ENCODE measurements around the gene KRTAP20-1. TPM values are rescaled to one million over a fixed set of nuclear protein-coding genes. Genes with fewer than 3 reads are reported as not detected.

The KRTAP20-1 gene
- total RNA-seq, 1 experiment from 2014 or later: not detected

DNA sequence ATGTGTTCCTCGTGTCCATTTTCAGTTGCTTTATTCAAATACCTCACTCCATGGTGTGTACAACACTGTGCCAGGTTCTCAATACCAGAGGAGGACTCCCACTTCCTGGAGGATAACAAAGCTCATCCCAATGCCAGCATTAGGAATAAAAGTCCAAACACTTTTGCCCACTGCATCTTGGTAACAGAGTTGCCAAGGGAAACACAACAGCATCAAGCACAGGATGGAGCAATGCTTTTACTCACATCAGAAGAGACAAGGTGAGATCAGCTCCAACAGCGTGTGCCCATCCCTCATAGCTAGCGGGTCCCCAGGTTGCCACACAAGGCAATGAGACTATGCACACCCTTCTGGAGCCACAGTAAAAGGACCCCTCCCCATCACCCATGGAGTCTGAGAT is 7.1 kb downstream of the KRTAP20-1 start:
- BruUV-seq (replicated peaks): no TSS peak
- intact Hi-C loops (cut with micrococcal nuclease): no loop called here
- Mint-ChIP-seq H3K9me3 (ENCODE audit: unreplicated experiment) (peaks cover 7% of the 10 kb centered on the region), H3K27ac (ENCODE audit: low read depth, unreplicated experiment) (no peak overlapping the region), H3K36me3 (ENCODE audit: insufficient read depth, unreplicated experiment) (no peaks in the 10 kb centered on the region), H3K4me3 (ENCODE audit: unreplicated experiment) (no peak overlapping the region), H3K27me3 (ENCODE audit: insufficient read depth, unreplicated experiment) (no peaks in the 10 kb centered on the region), H3K4me1 (ENCODE audit: insufficient read depth, unreplicated experiment) (no peaks in the 10 kb centered on the region)
- ChIA-PET POLR2A (interaction anchor here (0.6 kb wide), 2 partner anchors 149 to 1717 kb away, joined by 3 to 4 read pairs; no protein-coding TSS in a partner anchor), CTCF (no interaction called here)
- TF ChIP-seq, protein P1, sequence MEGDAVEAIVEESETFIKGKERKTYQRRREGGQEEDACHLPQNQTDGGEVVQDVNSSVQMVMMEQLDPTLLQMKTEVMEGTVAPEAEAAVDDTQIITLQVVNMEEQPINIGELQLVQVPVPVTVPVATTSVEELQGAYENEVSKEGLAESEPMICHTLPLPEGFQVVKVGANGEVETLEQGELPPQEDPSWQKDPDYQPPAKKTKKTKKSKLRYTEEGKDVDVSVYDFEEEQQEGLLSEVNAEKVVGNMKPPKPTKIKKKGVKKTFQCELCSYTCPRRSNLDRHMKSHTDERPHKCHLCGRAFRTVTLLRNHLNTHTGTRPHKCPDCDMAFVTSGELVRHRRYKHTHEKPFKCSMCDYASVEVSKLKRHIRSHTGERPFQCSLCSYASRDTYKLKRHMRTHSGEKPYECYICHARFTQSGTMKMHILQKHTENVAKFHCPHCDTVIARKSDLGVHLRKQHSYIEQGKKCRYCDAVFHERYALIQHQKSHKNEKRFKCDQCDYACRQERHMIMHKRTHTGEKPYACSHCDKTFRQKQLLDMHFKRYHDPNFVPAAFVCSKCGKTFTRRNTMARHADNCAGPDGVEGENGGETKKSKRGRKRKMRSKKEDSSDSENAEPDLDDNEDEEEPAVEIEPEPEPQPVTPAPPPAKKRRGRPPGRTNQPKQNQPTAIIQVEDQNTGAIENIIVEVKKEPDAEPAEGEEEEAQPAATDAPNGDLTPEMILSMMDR (IDR thresholded peaks at IDR 0.05; ENCODE audit: unreplicated experiment): no peak
- no peak for DNase-seq (ENCODE audit: unreplicated experiment)

DNA sequence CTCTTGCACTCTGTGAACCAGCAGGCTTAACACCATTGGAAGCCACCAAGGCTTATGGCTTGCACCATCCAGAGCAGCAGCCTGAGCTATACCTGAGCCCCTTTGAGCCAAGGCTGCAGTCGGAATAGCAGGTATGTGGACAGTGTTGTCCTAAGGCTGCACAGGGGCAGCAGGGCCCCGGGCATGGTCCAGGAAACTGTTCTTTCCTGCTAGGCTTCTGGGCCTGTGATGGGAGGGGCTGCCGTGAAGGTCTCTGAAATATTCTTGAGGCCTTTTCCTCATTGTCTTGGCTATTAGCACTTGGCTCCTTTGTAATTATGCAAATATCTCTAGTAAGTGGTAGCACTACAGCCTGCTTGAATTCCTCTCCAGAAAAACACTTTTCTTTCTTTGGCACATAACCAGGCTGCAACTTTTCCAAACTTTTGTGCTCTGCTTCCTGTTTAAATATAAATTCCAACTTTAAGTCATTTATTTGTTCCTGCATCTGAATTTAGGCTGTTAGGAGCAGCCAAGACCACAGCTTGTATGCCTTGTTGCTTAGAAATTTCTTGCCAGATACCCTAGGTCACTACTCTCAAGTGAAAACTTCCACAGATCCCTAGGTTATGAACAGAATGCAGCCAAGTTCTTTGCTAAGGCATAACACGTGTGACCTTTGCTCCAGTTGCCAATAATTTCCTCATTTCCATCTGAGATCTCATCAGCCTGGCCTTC is 9.4 kb downstream of the KRTAP20-1 start:
- TF ChIP-seq, protein P1 (IDR thresholded peaks at IDR 0.05; ENCODE audit: unreplicated experiment): no peak
- H3K27ac Mint-ChIP-seq (ENCODE audit: low read depth, unreplicated experiment): no peak overlapping the region
- intact Hi-C loops (cut with micrococcal nuclease): no loop called here
- ChIA-PET POLR2A (no interaction called here), CTCF (interaction anchor here (0.6 kb wide), 1 partner anchor 87 kb away, joined by 3 read pairs; no protein-coding TSS in a partner anchor)
- peaks cover 8% of the 10 kb centered on the region for H3K9me3 Mint-ChIP-seq (ENCODE audit: unreplicated experiment)
- no peaks in the 10 kb centered on the region for H3K4me1 Mint-ChIP-seq (ENCODE audit: insufficient read depth, unreplicated experiment)
- no peak for DNase-seq (ENCODE audit: unreplicated experiment)
- no peaks in the 10 kb centered on the region for H3K27me3 Mint-ChIP-seq (ENCODE audit: insufficient read depth, unreplicated experiment)
- no TSS peak for BruUV-seq (replicated peaks)
- H3K4me3 Mint-ChIP-seq (ENCODE audit: unreplicated experiment): no peak overlapping the region
- no peaks in the 10 kb centered on the region for H3K36me3 Mint-ChIP-seq (ENCODE audit: insufficient read depth, unreplicated experiment)

DNA sequence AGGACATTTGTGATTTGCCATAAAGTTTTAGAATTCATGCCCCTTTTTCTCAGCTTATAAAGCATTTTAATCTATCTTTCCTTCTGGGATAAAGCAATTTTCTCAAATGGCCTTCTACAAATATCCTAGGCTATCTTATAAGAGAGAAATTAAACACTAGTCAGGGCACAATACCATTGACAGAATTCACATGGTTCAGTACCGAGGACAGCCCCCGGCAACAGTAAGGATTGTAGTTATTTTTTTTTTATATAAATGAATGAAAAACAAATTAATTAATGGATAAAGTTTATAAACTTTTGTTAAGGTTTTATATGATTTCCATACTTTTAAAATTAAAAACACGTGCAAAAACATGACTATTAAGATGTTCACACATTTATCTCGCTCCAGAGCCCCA is 11.9 kb downstream of the KRTAP20-1 start:
- TF ChIP-seq, protein P1 (IDR thresholded peaks at IDR 0.05; ENCODE audit: unreplicated experiment): no peak
- peaks cover 15% of the 10 kb centered on the region for H3K9me3 Mint-ChIP-seq (ENCODE audit: unreplicated experiment)
- no TSS peak for BruUV-seq (replicated peaks)
- DNase-seq (ENCODE audit: unreplicated experiment): no peak
- H3K36me3 Mint-ChIP-seq (ENCODE audit: insufficient read depth, unreplicated experiment): no peaks in the 10 kb centered on the region
- intact Hi-C loops (cut with micrococcal nuclease): no loop called here
- no peak overlapping the region for H3K4me3 Mint-ChIP-seq (ENCODE audit: unreplicated experiment)
- H3K27ac Mint-ChIP-seq (ENCODE audit: low read depth, unreplicated experiment): no peak overlapping the region
- no peaks in the 10 kb centered on the region for H3K4me1 Mint-ChIP-seq (ENCODE audit: insufficient read depth, unreplicated experiment)
- H3K27me3 Mint-ChIP-seq (ENCODE audit: insufficient read depth, unreplicated experiment): no peaks in the 10 kb centered on the region
- POLR2A ChIA-PET: interaction anchor here (0.7 kb wide), 2 partner anchors 47 to 1100 kb away, joined by 3 to 4 read pairs; no protein-coding TSS in a partner anchor
- CTCF ChIA-PET: interaction anchor here (0.9 kb wide), 1 partner anchor 211 kb away, joined by 3 read pairs; no protein-coding TSS in a partner anchor

DNA sequence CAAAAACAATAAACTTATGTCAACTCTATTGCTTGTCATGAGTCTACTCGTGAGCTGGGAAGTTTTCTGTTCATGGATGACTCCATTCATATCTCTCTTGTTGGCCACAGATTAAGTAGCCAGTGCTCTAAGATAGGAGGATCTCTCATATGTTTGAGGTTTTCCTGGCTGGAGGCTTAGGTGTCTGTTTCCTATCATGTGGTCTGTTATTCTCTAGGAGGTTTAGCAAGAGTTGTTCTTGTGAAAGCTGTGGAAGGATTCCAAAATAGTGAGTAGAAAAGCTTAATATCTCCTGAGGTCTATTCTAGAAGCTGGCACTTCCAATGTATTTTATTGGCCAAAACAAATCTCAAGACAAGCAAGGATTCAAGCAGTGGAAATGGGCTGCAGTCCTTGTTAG is 13.0 kb downstream of the KRTAP20-1 start:
- TF ChIP-seq, protein P1 (IDR thresholded peaks at IDR 0.05; ENCODE audit: unreplicated experiment): no peak
- BruUV-seq (replicated peaks): no TSS peak
- H3K4me1 Mint-ChIP-seq (ENCODE audit: insufficient read depth, unreplicated experiment): no peaks in the 10 kb centered on the region

More for the DNA sequence above, 13.0 kb downstream of the KRTAP20-1 start:
- Mint-ChIP-seq H3K27me3 (ENCODE audit: insufficient read depth, unreplicated experiment) (no peaks in the 10 kb centered on the region), H3K36me3 (ENCODE audit: insufficient read depth, unreplicated experiment) (no peaks in the 10 kb centered on the region), H3K27ac (ENCODE audit: low read depth, unreplicated experiment) (no peak overlapping the region), H3K4me3 (ENCODE audit: unreplicated experiment) (no peak overlapping the region), H3K9me3 (ENCODE audit: unreplicated experiment) (peaks cover 15% of the 10 kb centered on the region)
- CTCF ChIA-PET: interaction anchor here (0.9 kb wide), 1 partner anchor 210 kb away, joined by 3 read pairs; no protein-coding TSS in a partner anchor
- peak; percentile 4 for DNase-seq (ENCODE audit: unreplicated experiment)
- POLR2A ChIA-PET: no interaction called here
- intact Hi-C loops (cut with micrococcal nuclease): no loop called here

Data from MCF 10A (cell line).